GM18870 (cell line): Measurements from ENCODE around the gene TESPA1.
"Not testable (repeated sequence)": the region's sequence is repeated elsewhere in the genome, so short reads cannot be mapped to it uniquely, and the experiment has no call there.

Experiments
- ATAC-seq: cut with Tn5 transposase; IDR thresholded peaks from one replicate; pipeline ENCODE4 v1.9.1; 2021; ENCODE audit warnings: moderate library complexity; ENCODE audit not compliant: unreplicated experiment

TESPA1 gene

DNA sequence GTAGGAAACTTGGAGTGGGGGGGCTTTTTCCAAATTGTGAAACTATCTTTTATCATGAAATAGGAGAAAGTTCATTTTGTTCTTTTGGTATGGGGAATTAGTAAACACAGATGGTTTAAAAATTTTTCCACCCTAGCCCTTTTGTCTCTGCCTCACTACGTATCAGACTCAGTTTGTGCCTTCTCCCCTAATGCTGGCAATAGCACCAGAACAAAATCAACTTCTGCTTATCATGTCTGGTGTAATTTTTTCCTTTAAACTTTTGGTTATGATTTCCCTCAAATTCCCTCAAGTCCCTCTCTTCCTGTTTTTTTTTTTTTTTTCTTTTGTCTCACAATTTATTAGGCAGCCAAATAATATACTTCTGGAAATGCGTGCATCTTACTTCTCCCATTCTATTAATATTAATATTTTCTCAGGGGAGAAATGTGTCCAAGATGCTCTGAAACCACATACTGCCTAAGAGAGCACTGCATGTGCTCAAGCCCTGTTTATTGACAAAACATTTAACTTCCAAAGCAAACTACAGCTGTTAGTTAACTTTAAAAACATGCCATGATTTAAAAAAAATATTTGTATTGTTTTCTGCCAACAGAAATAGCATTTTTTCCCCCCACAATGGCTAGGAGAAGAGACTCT lies 35.4 kb downstream of the TESPA1 start:
- no peak for ATAC-seq

DNA sequence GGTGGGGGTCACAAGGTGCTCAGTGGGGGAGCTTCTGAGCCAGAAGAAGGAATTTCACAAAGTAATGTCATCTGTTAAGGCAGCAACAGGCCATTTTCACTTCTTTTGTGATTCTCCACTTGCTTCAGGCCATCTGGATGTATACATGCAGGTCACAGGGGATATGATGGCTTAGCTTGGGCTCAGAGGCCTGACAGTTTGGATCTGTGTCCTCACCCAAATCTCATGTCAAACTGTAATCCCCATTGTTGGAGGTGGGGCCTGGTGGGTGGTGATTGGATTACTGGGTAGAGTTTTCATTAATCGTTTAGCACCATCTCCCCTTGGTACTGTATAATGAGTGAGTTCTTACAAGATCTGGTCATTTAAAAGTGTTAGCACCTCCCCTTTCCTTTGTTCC lies 36.4 kb downstream of the TESPA1 start:
- no peak for ATAC-seq

DNA sequence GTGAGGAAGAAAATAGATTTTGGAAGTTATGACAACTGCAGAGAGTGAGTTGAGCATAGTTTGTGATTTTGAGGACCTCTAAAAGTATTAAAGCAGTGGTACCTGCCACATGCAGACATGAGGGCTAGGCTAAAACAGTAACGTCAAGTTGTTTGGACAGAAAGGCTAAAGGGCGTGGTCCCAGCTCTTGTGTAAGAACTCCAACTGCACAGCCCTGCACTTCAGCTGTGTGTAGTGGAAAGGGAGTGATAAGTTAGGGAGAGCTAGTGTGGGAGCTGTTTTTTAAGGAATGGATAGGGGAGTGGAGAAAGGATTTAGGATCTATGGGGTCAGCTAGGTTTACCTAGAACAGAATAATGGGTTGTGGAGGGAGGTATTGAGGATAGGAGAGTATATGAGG lies 39.5 kb downstream of the TESPA1 start:
- ATAC-seq, result no peak

DNA sequence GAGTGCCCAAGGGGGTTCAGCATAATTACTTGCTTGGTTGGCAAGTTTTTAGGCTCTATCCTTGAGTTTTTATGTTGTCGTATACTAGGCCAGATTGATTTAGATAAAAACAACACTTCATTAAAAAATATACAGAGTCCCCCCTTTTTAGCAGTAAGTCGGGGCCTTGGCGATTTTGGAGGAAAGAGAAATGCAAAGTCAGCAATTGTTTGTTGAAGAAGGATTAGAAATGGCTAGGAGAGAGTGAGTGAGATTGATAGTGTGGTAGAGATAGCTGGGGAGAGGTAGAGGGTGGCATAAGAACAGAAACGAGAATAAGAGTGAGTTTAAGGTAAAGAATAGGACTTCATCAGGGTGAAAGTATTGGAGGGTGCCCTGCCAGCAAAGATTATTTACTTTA lies 41.3 kb downstream of the TESPA1 start:
- not testable (repeated sequence) for ATAC-seq

DNA sequence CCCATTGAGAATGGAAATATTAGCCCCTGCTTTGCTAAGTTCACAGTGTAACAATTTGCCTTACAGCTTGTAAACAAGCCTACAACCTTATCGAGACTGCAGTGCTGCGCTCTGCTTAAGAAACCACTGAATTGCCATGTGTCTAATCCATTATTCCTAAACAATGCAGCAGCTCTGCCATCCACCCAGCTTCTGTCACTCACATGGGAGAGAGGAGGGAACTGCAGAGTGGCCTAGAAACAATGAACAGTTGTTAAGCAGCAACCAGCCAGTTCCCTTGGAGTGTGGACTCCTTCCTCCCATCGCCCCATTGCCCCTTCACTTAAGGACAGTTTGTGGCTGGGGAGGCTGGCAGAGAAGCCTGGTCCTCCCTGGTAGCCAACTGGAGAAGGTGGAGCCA lies 42.9 kb downstream of the TESPA1 start:
- no peak for ATAC-seq

DNA sequence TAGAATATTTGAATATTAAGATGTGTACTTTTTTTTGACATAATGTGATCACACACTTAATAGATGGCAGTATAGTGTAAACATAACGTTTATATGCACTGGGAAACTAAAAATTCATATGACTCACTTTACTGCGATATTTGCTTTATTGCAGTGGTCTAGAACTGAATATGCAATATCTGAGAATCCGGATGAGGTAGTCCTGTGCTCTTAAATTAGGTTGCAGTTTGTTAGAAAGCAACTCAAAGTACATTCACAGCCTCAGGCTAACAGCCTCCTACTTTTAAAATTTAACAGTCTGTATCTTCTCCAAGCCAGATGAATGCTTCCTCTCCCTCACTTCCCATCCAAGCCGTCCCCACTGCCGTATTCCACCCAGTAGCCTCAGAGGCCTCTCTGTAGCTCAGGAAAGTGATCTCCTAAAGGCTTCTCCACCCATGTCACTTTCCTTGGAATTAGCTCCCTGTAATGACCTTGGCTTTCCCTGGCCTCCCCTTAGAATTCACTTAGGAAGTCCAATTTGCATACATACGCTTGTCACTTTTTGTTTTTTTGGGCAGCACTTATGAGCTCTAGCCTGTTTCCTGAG lies 43.7 kb downstream of the TESPA1 start:
- no peak for ATAC-seq

DNA sequence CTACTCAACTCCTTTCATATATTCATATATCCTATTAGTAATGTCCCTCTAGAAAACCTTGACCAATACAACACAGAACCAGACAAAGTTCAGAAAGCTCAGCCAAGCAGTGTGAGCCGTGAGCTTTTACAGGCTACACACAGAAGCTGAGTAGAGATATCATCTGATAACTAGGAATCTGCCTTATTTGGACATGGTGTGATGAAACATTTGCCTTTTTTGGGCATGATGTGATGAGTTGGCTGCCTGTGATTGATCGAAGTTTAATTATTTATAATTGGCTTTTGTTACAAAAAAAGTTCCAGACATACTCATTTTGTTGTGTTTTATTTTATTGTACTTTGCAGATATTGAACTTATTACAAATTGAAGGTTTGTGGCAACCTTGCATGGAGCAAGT lies 46.6 kb downstream of the TESPA1 start:
- ATAC-seq, result no peak

DNA sequence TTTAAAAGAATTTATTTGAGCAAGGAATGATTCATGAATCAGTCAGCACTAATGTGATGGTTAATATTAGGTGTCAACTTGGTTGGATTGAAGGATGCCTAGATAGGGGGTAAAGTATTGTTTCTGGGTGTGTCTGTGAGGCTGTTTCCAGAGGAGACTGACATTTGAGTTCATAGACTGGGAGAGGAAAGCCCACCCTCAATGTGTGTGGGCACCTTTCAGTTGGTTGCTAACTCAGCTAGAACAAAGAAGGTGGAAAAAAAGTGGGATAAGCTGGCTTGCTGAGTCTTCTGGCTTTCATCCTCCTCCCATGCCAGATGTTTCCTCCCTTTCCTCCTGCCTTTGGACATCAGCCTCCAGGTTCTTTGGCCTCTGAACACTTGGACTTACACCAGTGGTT lies 47.2 kb downstream of the TESPA1 start:
- ATAC-seq, result no peak

DNA sequence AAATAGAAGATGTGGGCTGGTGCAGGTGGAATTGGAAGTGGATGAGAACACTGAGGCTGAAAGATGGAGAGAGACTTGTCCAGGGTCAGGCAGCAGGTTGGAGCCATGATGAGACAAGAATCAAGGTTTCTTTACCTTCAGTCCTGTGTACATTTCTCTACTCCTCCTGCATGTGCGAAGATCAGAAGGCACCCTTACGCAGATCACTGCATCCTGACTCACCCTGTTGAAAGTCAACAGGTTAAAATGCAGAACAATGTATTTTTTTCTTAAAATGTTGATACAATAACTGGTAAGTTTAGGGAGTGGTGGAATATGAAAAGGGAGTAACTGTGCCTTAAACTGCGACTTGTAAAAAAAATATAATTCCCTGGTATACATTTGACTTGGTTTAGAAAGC lies 47.8 kb downstream of the TESPA1 start:
- no peak for ATAC-seq

DNA sequence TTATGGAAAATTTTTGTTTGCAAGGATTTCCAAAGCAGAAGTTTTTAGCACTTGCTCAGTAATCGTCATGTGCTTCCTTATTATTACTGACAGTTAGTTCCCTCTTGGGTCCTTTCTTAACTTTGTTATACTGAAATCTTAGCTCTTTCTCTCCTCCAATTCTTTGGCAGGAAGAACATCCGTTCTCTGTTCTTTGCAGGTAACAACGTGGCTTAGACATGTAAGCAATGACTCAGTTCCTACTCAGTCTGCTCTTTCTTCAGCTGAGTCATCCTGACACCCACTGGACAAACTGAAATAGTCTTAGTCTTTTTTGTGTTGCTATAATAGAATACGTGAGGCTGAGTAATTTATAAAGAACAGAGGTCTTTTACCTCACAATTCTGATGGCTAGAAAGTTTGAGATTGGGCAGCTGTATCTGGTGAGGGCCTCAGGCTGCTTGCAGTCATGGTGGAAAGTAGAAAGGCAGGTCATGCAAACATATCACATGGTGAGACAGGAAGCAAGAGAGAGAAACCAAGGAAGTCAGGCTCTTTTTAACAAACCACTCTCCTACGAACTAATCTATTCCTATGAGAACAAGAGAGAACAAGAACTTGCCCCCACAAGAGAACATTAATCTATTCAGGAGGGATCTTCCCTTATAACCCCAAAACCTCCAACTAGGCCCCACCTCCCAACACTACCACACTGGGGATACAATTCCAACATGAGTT lies 49.2 kb downstream of the TESPA1 start:
- ATAC-seq, result peak; percentile 96

DNA sequence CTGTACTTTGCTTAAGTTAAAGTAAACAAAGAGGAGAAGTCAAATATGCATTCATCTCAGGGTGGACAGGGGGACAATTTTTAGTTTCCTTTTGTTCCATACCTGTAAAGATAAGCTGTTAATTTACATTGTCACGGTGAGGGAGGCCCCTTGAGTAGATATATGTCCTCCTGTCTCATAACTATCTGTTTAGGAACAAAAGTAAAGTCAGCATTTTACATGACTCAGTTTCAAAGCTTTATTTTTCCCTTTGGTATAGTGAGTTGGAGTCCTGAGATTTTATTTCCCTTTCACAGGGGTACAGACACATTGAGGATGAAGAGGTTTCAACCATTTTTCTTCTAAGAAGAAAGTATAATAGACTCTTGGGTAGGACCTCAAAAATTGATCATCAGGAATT lies 50.1 kb downstream of the TESPA1 start:
- ATAC-seq, result no peak

DNA sequence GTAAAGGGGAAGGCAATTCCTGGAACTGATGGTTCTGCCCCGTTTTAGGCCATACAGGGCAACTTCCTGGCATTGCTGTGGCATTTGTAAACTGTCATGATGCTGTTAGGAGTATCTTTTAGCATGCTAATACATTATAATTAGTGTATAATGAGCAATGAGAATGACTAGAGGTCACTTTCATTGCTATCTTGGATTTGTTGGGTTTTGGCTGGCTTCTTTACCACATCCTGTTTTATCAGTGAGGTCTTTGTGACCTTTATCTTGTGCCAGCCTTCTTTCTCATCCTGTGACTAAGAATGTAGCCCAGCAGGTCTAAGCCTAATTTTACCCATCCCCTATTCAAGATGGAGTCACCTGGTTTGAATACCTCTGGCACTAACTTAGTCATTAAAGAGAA lies 51.2 kb downstream of the TESPA1 start:
- ATAC-seq, result peak; percentile 38

DNA sequence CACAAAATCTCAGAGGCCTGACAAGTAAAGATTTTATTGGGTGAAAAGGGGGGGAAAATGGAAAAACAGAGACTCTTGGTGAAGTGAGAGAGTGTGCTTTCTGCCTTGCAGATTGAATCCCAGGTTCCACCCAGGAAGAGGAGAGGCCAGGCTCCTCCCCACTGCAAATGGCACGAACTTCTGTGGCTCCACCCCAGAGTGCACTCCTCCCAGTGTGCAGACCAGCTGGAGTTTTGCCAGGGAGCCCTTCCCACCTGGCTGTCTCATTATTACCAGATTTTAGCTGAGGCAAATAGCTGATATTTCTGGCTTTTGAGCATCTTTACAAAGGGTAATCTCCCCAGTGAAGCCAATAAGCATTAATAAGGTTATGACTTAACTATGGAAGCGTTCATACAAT lies 51.9 kb downstream of the TESPA1 start:
- ATAC-seq, result no peak

DNA sequence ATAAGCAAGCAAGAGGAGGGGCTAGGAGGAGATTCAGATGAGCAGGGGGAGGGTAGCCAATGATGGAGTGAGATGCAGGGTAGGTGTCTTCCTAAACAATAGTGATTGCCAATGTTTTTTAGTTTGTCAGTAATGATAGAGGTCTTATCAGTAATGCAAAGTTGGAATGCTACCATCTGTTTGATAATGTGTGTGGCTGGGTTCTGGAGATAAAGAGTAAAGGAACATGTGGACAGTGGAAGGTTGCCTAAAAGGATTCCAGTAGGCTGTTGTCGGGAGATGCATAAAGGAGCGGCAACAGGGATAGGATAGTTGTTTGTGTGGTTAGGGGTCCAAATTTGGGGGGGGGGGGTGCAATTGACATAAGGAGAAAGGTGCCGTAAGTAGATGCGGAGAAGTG lies 52.5 kb downstream of the TESPA1 start:
- no peak for ATAC-seq

DNA sequence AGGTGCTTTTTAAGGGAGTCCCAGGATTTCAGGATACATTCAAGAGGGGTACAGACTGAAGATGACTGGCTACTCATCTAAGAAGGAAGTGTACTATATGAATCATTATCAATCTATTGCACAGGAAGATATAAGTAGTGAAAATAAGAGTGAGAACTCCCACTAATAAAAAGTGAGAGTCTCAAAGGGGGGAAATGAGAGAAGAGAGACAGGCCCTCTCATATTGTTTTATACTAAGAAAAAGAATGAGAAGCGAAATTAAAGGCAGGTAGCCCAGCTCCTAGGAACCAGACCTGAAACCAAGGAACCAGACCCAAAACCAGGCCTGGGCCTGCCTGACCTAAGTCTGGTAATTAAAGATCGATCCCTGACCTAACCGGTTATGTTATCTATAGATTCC lies 54.6 kb downstream of the TESPA1 start:
- no peak for ATAC-seq

DNA sequence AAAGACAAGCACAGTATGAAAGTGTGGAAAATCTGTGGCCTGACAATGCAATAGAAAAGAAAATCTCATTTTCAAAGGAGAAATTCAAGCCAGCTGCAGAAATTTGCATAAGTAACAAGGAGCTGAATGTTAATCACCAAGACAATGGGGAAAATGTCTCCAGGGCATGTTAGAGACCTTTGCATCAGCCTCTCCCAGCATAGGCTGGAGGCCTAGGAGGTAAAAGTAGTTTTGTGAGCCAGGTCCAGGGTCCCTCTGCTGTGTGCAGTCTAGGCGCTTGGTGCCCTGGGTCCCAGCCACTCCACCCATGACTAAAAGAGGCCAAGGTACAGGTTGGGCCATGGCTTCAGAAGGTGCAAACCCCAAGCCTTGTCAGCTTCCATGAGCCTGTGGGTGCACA lies 58.3 kb downstream of the TESPA1 start:
- ATAC-seq, result no peak

DNA sequence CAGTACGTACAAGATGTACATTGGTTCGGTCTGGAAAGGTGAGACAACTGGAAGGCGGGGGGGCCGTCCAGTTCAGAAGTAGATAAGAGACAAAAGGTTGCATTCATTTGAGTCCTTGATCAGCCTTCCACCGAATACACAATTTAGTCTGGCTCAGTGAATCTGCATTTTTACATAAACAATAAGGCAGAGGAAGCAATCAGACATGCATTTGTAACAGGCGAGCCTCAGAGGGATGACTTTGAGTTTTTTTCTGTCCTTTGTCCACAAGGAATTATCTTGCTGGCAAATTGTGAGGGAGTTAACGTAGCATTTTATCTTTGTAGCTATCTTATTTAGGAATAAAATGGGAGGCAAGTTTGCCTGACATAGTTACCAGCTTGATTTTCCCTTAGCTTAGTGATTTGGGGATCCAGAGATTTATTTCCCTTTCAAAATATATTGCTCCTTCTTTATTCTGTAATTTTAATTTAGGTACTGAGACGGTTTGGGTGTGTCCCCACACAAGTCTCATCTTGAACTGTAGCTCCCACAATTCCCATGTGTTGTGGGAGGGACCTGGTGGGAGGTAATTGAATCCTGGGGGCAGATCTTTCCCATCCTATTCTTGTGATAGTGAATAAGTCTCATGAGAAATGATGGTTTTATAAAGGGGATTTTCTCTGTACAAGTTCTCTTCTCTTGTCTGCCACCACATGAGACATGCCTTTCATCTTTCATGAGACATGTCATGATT lies 59.4 kb downstream of the TESPA1 start:
- no peak for ATAC-seq

DNA sequence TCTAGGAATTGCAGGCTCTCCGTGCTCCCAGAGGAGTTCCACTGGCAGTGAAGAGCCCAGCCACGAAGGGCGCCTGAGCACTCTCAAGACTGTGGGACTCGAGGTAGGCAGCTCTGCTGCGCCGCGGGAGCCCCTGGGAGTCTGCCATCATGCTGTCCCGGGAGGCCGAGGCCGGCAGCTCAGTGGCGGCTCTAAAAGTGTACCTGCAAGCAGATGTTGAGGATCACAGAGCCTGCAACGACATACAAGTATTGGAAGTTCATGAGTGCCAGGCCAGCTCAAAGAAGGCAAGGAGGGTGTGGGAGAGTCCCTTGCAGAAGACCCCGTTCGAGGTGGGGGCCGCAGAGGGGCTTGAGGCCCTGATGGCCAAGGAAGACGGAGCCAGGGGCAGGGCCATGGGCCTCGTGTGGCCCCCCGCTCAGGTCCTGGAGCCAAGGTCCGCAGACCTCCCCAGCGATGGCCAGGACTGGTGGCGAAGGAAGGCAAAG lies 67.5 kb downstream of the TESPA1 start:
- ATAC-seq, result no peak
